ENCODE results near the gene SAP30BP. TPM values are rescaled to one million over a fixed set of nuclear protein-coding genes. Genes with fewer than 3 reads are reported as not detected.

SAP30BP gene
- total RNA-seq, 1 experiment from 2014 or later, result 96.4 TPM

DNA sequence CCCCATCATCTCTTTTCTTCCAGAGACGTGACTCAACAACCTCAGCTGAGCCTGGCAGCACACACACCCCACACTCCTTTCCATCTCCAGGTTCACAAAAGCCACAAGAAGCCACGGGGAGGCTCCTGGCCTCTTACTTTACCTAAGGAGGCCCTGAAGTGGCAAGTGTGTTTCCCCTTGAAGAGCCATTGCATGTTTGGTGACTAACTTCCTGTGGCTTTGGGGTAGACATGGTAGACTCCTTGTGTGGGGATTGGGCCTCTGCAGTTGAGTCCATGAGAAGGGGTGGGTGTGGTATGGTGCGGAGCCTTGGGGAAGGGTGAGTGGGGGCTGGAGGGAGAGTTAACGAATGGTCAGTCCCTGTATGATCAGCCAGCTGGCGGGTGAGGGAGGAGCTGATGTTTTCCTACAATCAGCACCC, 24.2 kb downstream of the SAP30BP start:
- TF ChIP-seq CTCF (IDR thresholded peaks at IDR 0.05; ENCODE audit: unreplicated experiment), result no peak
- no TSS peak for BruUV-seq (replicated peaks)
- intact Hi-C loops (cut with micrococcal nuclease; ENCODE audit: unreplicated experiment), result no loop called here
- H3K4me3 Mint-ChIP-seq (ENCODE audit: low read depth, unreplicated experiment), result no peak overlapping the region
- no peaks in the 10 kb centered on the region for H3K27me3 Mint-ChIP-seq (ENCODE audit: unreplicated experiment)
- peaks cover 48% of the 10 kb centered on the region for H3K36me3 Mint-ChIP-seq (ENCODE audit: insufficient read depth, unreplicated experiment)
- H3K9me3 Mint-ChIP-seq (ENCODE audit: low read depth, unreplicated experiment), result no peaks in the 10 kb centered on the region
- H3K27ac Mint-ChIP-seq (ENCODE audit: unreplicated experiment), result no peak overlapping the region
- peaks cover 66% of the 10 kb centered on the region for H3K4me1 Mint-ChIP-seq (ENCODE audit: low read depth, unreplicated experiment)
- CTCF ChIA-PET, result no interaction called here
- no peak for DNase-seq

DNA sequence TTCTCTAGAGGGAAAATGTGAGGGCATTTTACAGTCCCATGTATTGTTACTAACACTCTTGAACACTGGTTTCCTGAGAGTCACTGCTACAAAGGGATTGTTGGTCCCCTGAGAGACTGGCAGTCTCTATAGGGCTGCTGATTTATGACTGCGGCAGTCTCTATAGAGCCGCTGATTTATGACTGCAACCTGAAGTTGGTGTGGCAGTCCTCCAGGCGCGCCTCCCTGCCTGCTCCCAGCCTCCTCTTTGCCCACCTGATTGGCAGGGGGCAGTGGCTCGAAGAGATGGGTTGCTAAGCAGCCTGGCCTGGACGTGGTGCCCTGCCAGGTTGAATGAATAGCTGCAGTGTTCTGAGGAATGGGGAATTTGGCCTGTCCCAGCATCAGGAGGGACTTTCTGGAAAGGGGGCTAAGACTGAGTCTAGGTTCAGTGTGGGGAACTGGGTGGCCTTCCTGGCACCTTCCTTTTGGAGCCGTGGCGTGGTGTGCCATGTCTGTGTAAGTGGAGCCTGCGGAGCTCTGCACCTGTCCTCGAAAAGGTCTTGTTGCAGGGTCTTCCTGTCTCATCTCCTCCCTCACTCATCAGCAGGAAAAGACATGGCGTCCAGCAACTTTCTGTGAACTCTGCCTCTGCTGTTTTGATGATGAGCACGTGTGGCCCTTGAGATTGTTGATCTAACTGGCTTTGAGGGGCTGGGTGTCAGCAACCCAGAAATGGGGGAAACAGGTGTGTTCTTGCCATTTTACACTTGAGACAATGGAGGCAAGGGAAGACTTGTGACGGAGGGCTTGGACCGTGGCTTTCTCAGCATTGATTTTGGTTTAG, 24.9 kb downstream of the SAP30BP start:
- Mint-ChIP-seq H3K27me3 (ENCODE audit: unreplicated experiment) (no peaks in the 10 kb centered on the region), H3K36me3 (ENCODE audit: insufficient read depth, unreplicated experiment) (peaks cover 53% of the 10 kb centered on the region), H3K27ac (ENCODE audit: unreplicated experiment) (no peak overlapping the region), H3K9me3 (ENCODE audit: low read depth, unreplicated experiment) (no peaks in the 10 kb centered on the region), H3K4me1 (ENCODE audit: low read depth, unreplicated experiment) (peaks cover 70% of the 10 kb centered on the region), H3K4me3 (ENCODE audit: low read depth, unreplicated experiment) (no peak overlapping the region)
- CTCF ChIA-PET, result interaction anchor here (0.6 kb wide), 1 partner anchor 27 kb away, joined by 3 read pairs; no protein-coding TSS in a partner anchor
- no peak for DNase-seq
- no peak for TF ChIP-seq CTCF (IDR thresholded peaks at IDR 0.05; ENCODE audit: unreplicated experiment)
- BruUV-seq (replicated peaks), result no TSS peak
- intact Hi-C loops (cut with micrococcal nuclease; ENCODE audit: unreplicated experiment), result no loop called here

GRCh38 chr17:75692976-75693375, 25.8 kb downstream of the SAP30BP start:
- no peak for DNase-seq
- Mint-ChIP-seq H3K9me3 (ENCODE audit: low read depth, unreplicated experiment) (no peaks in the 10 kb centered on the region), H3K27me3 (ENCODE audit: unreplicated experiment) (no peaks in the 10 kb centered on the region), H3K36me3 (ENCODE audit: insufficient read depth, unreplicated experiment) (peaks cover 56% of the 10 kb centered on the region), H3K4me3 (ENCODE audit: low read depth, unreplicated experiment) (no peak overlapping the region), H3K4me1 (ENCODE audit: low read depth, unreplicated experiment) (peaks cover 72% of the 10 kb centered on the region), H3K27ac (ENCODE audit: unreplicated experiment) (peak overlapping the region; percentile 40)
- CTCF ChIA-PET, result no interaction called here
- no TSS peak for BruUV-seq (replicated peaks)
- TF ChIP-seq CTCF (IDR thresholded peaks at IDR 0.05; ENCODE audit: unreplicated experiment), result no peak
- intact Hi-C loops (cut with micrococcal nuclease; ENCODE audit: unreplicated experiment), result no loop called here

DNA sequence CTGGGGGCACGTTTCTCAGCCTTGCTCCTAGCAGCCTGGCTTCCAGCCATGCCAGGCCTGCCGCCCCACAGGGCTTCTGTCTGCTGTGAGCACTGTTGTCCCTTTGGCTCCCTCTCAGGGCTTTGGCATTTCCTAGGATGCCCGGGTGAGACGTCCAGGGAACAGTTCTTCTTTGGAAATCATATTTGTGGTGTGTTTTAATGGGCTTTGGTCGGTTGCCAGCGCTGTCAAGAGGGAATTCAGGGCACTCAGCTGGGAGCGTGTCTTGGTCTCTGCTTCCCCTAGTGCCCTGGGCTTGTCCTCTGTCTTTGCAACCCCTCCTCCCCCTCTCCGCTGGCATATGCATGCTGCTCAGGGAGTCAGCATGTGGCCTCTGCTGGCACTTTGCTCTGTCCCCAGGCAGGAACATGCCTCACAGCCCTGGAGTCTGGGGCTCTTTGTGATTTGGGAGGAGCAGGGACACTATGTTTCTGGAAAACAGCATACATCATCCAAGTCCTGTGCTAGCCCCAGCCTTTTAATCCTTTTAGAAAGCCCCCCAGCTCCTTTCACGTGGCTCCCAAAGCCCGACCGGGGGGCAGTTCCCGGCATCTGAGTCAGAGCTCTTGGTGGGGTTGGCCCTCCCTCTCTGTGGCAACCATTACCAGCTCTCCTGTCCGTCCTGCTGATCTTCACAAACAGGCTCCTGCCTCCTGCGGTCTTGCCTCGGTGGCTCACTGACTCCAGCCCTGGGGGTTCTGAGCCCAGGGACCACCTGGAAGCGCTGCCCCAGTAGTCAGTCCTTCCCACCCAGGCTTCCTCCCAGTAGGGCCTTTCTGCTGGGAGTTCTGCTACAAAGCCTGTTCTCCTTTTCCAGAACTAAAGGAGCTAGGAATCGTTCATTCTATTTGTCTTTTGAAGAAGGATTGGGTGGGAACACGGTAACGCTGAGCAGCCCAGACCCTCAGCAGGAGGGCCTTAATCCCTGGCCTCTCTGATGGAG, 26.7 kb downstream of the SAP30BP start:
- BruUV-seq (replicated peaks), result no TSS peak
- DNase-seq, result peak; percentile 30
- Mint-ChIP-seq H3K27me3 (ENCODE audit: unreplicated experiment) (no peaks in the 10 kb centered on the region), H3K36me3 (ENCODE audit: insufficient read depth, unreplicated experiment) (peaks cover 56% of the 10 kb centered on the region), H3K9me3 (ENCODE audit: low read depth, unreplicated experiment) (no peaks in the 10 kb centered on the region), H3K4me1 (ENCODE audit: low read depth, unreplicated experiment) (peaks cover 69% of the 10 kb centered on the region), H3K27ac (ENCODE audit: unreplicated experiment) (peak overlapping the region; percentile 40), H3K4me3 (ENCODE audit: low read depth, unreplicated experiment) (no peak overlapping the region)
- intact Hi-C loops (cut with micrococcal nuclease; ENCODE audit: unreplicated experiment), result no loop called here
- no peak for TF ChIP-seq CTCF (IDR thresholded peaks at IDR 0.05; ENCODE audit: unreplicated experiment)
- CTCF ChIA-PET, result interaction anchor here (0.6 kb wide), 2 partner anchors 19 to 27 kb away, joined by 3 read pairs; partner anchors contain the start of gene ITGB4

Data from Calu3 (cell line).